ENCODE data around the gene GPR107.

DNA sequence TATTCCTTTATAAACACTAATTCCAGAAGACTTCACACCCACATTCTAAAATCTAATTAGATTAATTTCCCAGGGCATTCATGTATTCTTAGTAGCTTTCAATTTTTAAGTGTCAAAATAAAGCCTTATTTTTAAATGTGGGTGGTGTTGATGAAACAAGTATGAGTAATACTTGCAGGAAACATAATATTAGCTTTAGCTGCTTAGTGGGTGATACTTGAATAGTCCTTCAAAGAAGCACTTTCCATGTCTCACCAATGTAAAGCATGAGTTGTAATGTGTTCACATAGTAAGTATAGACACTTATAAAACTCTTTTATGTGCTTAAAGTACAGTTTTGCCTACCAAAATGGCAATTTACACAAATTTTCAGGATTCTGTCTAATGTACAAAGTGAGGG is 17.6 kb upstream of the GPR107 start:
- TF ChIP-seq, protein P1, sequence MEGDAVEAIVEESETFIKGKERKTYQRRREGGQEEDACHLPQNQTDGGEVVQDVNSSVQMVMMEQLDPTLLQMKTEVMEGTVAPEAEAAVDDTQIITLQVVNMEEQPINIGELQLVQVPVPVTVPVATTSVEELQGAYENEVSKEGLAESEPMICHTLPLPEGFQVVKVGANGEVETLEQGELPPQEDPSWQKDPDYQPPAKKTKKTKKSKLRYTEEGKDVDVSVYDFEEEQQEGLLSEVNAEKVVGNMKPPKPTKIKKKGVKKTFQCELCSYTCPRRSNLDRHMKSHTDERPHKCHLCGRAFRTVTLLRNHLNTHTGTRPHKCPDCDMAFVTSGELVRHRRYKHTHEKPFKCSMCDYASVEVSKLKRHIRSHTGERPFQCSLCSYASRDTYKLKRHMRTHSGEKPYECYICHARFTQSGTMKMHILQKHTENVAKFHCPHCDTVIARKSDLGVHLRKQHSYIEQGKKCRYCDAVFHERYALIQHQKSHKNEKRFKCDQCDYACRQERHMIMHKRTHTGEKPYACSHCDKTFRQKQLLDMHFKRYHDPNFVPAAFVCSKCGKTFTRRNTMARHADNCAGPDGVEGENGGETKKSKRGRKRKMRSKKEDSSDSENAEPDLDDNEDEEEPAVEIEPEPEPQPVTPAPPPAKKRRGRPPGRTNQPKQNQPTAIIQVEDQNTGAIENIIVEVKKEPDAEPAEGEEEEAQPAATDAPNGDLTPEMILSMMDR (conservative IDR thresholded peaks at IDR 0.05 in 1 of 2, IDR thresholded peaks at IDR 0.05 in 1 of 2; ENCODE audit: extremely low read depth in 1 of 2, insufficient read depth in 1 of 2, low read depth in 1 of 2, low read length in 2 of 2): no peak
- no peak for TF ChIP-seq EZH2 (IDR thresholded peaks at IDR 0.05; ENCODE audit: borderline replicate concordance, low read length)

Data from mammary epithelial cell (primary cell).